Measurements from ENCODE around the gene VCL.
"Not testable (repeated sequence)": the region's sequence is repeated elsewhere in the genome, so short reads cannot be mapped to it uniquely, and the experiment has no call there.

Gene VCL

GRCh38 chr10:74044419-74044818, 46.5 kb downstream of the VCL start:
- no peak for DNase-seq

GRCh38 chr10:74047304-74047703, 49.4 kb downstream of the VCL start:
- no peak for DNase-seq

- no peak for DNase-seq
Measured at GRCh38 chr10:74047871-74048270, 50.0 kb downstream of the VCL start.

- DNase-seq: no peak
Measured at GRCh38 chr10:74048433-74048832, 50.5 kb downstream of the VCL start.

GRCh38 chr10:74049955-74050354, 52.0 kb downstream of the VCL start:
- no peak for DNase-seq

GRCh38 chr10:74050653-74051052, 52.7 kb downstream of the VCL start:
- no peak for DNase-seq

- DNase-seq: no peak
Measured at GRCh38 chr10:74051736-74052342, 53.9 kb downstream of the VCL start.

GRCh38 chr10:74052994-74053393, 55.1 kb downstream of the VCL start:
- DNase-seq: no peak

- no peak for DNase-seq
Measured at GRCh38 chr10:74055383-74056049, 57.6 kb downstream of the VCL start.

GRCh38 chr10:74056050-74056818, 58.3 kb downstream of the VCL start:
- DNase-seq: peak in 1 of 2 donors; percentile 40

- no peak for DNase-seq
Measured at GRCh38 chr10:74058071-74058470, 60.2 kb downstream of the VCL start.

- DNase-seq: peak; percentile 38
Measured at GRCh38 chr10:74058658-74059057, 60.7 kb downstream of the VCL start.

- no peak for DNase-seq
Measured at GRCh38 chr10:74061104-74061503, 63.2 kb downstream of the VCL start.

- DNase-seq: not testable (repeated sequence)
Measured at GRCh38 chr10:74061978-74062377, 64.1 kb downstream of the VCL start.

GRCh38 chr10:74063256-74063655, 65.3 kb downstream of the VCL start:
- no peak for DNase-seq

GRCh38 chr10:74067373-74068352, 69.7 kb downstream of the VCL start:
- no peak for DNase-seq

GRCh38 chr10:74071157-74071556, 73.2 kb downstream of the VCL start:
- DNase-seq: no peak

- no peak for DNase-seq
Measured at GRCh38 chr10:74072503-74072902, 74.6 kb downstream of the VCL start.

GRCh38 chr10:74075906-74076305, 78.0 kb downstream of the VCL start:
- no peak for DNase-seq

GRCh38 chr10:74076961-74077360, 79.0 kb downstream of the VCL start:
- no peak for DNase-seq

- DNase-seq: no peak
Measured at GRCh38 chr10:74077416-74077815, 79.5 kb downstream of the VCL start.

- DNase-seq: peak; percentile 16 to 49
Measured at GRCh38 chr10:74078037-74078436, 80.1 kb downstream of the VCL start.

Data from CD4-positive, alpha-beta T cell treated with Interleukin-4 for 1 hour (primary cell).